HEK293 (cell line): Measurements from ENCODE around the gene PAN2.

ENCODE experiments used
- CTCF ChIA-PET: fragments of 350-600 bp; formaldehyde crosslinking; extraction: SDS; loops from one replicate; lab custom pipeline; 2021; ENCODE audit warnings: antibody characterized with exemption; lab: Yijun Ruan, JAX
- POLR2A ChIA-PET: fragments of 300-600 bp; formaldehyde crosslinking; extraction: SDS; loops from one replicate; lab custom pipeline; 2020; ENCODE audit warnings: antibody characterized with exemption, inconsistent platforms; lab: Yijun Ruan, JAX
- H3K27ac ChIP-seq: fragments of 200-500 bp; sonication (Bioruptor generic); 2 replicates; pipeline ENCODE4 v1.5.1; 2014; ENCODE audit warnings: low read depth, low read length, control low read depth, inconsistent platforms; ENCODE audit errors: extremely low read depth
- H3K36me3 ChIP-seq, 2 experiments: fragments of 200-500 bp in 1 of 2; sonication (Bioruptor generic) in 1 of 2; 1 replicate in 1 of 2; 2 replicates in 1 of 2; pipeline ENCODE4 v1.5.1; 2014 to 2017; ENCODE audit warnings: inconsistent platforms in 2 of 2, low read length in 2 of 2; ENCODE audit not compliant: control insufficient read depth in 2 of 2, insufficient read depth in 1 of 2
- H3K4me1 ChIP-seq: fragments of 200-500 bp; sonication (Bioruptor generic); 2 replicates; pipeline ENCODE4 v1.5.1; 2014; ENCODE audit warnings: mild to moderate bottlenecking, low read length, inconsistent platforms; ENCODE audit not compliant: control insufficient read depth, insufficient read depth
- H3K4me3 ChIP-seq: 2 replicates; pipeline ENCODE4 v1.5.1; 2011; ENCODE audit warnings: low read depth, mild to moderate bottlenecking, control low read depth, low read length, moderate library complexity
- H3K9me3 ChIP-seq: fragments of 200-500 bp; sonication (Bioruptor generic); 2 replicates; pipeline ENCODE4 v1.5.1; 2014; ENCODE audit warnings: low read depth, low read length, inconsistent platforms; ENCODE audit not compliant: control insufficient read depth, insufficient read depth
- BCL11A ChIP-seq: fragments of 450-650 bp; formaldehyde crosslinking; IDR thresholded peaks from 2 replicates; pipeline ENCODE4 v1.5.1; 2016; ENCODE audit warnings: low read depth, missing biosample characterization, missing genetic modification characterization
- GLI2 ChIP-seq: fragments of 450-650 bp; formaldehyde crosslinking; IDR thresholded peaks from 2 replicates; pipeline ENCODE4; 2017; ENCODE audit warnings: missing biosample characterization, missing genetic modification characterization, low read depth, borderline replicate concordance
- ZBTB7A ChIP-seq: fragments of 450-650 bp; formaldehyde crosslinking; IDR thresholded peaks from 2 replicates; pipeline ENCODE4 v1.5.1; 2016; ENCODE audit warnings: low read depth, missing biosample characterization, missing genetic modification characterization
- ZBTB8A ChIP-seq: fragments of 450-650 bp; formaldehyde crosslinking; IDR thresholded peaks from 2 replicates; pipeline ENCODE4 v1.5.1; 2016; ENCODE audit warnings: missing biosample characterization, missing genetic modification characterization
- ZNF112 ChIP-seq: fragments of 450-650 bp; formaldehyde crosslinking; IDR thresholded peaks from 2 replicates; pipeline ENCODE4 v1.5.0; 2017; ENCODE audit warnings: missing biosample characterization, missing genetic modification characterization
- ZNF121 ChIP-seq: fragments of 450-650 bp; formaldehyde crosslinking; IDR thresholded peaks from 2 replicates; pipeline ENCODE4 v1.5.1; 2016; ENCODE audit warnings: missing biosample characterization, missing genetic modification characterization
- ZNF132 ChIP-seq: fragments of 450-650 bp; formaldehyde crosslinking; IDR thresholded peaks from 2 replicates; pipeline ENCODE4 v1.5.1; 2017; ENCODE audit warnings: missing biosample characterization, missing genetic modification characterization, borderline replicate concordance
- ZNF138 ChIP-seq: fragments of 450-650 bp; formaldehyde crosslinking; IDR thresholded peaks from 2 replicates; pipeline ENCODE4 v1.5.1; 2016; ENCODE audit warnings: missing biosample characterization, missing genetic modification characterization, borderline replicate concordance
- ZNF16 ChIP-seq: fragments of 450-650 bp; formaldehyde crosslinking; IDR thresholded peaks from 2 replicates; pipeline ENCODE4 v1.5.1; 2016; ENCODE audit warnings: low read depth, missing biosample characterization, missing genetic modification characterization
- ZNF169 ChIP-seq: fragments of 450-650 bp; formaldehyde crosslinking; IDR thresholded peaks from 2 replicates; pipeline ENCODE4 v1.5.1; 2016; ENCODE audit warnings: missing biosample characterization, missing genetic modification characterization
- ZNF184 ChIP-seq: fragments of 450-650 bp; IDR thresholded peaks from 2 replicates; pipeline ENCODE4 v1.5.1; 2018; ENCODE audit warnings: missing biosample characterization, mild to moderate bottlenecking, missing genetic modification characterization
- ZNF211 ChIP-seq: fragments of 450-650 bp; formaldehyde crosslinking; IDR thresholded peaks from 2 replicates; pipeline ENCODE4 v1.5.1; 2016; ENCODE audit warnings: low read depth, missing biosample characterization, missing genetic modification characterization
- ZNF23 ChIP-seq: fragments of 450-650 bp; formaldehyde crosslinking; IDR thresholded peaks from 2 replicates; pipeline ENCODE4 v1.5.1; 2016; ENCODE audit warnings: missing biosample characterization, missing genetic modification characterization, borderline replicate concordance
- ZNF248 ChIP-seq: fragments of 450-650 bp; formaldehyde crosslinking; IDR thresholded peaks from 2 replicates; pipeline ENCODE4 v1.5.1; 2017; ENCODE audit warnings: missing biosample characterization, missing genetic modification characterization
- ZNF292 ChIP-seq: fragments of 450-650 bp; formaldehyde crosslinking; IDR thresholded peaks from 2 replicates; pipeline ENCODE4 v1.5.1; 2016; ENCODE audit warnings: low read depth, missing biosample characterization, missing genetic modification characterization, borderline replicate concordance
- ZNF311 ChIP-seq: fragments of 450-650 bp; formaldehyde crosslinking; IDR thresholded peaks from 2 replicates; pipeline ENCODE4 v1.5.1; 2017; ENCODE audit warnings: missing biosample characterization, missing genetic modification characterization, borderline replicate concordance
- ZNF391 ChIP-seq: fragments of 450-650 bp; formaldehyde crosslinking; IDR thresholded peaks from 2 replicates; pipeline ENCODE4 v1.5.1; 2016; ENCODE audit warnings: low read depth, missing biosample characterization, missing genetic modification characterization, borderline replicate concordance
- ZNF473 ChIP-seq: fragments of 450-650 bp; formaldehyde crosslinking; IDR thresholded peaks from 2 replicates; pipeline ENCODE4 v1.5.1; 2017; ENCODE audit warnings: missing biosample characterization, missing genetic modification characterization
- ZNF501 ChIP-seq: fragments of 450-650 bp; formaldehyde crosslinking; IDR thresholded peaks from 2 replicates; pipeline ENCODE4 v1.5.1; 2016; ENCODE audit warnings: missing biosample characterization, missing genetic modification characterization
- ZNF707 ChIP-seq: fragments of 450-650 bp; formaldehyde crosslinking; IDR thresholded peaks from 2 replicates; pipeline ENCODE4 v1.5.1; 2016; ENCODE audit warnings: missing biosample characterization, missing genetic modification characterization
- ZXDB ChIP-seq: fragments of 450-650 bp; formaldehyde crosslinking; IDR thresholded peaks from 2 replicates; pipeline ENCODE4 v1.5.1; 2016; ENCODE audit warnings: missing biosample characterization, missing genetic modification characterization
- TF ChIP-seq, protein P1 (sequence below): fragments of 450-650 bp; formaldehyde crosslinking; IDR thresholded peaks from 2 replicates; pipeline ENCODE4 v1.5.1; 2017; ENCODE audit warnings: missing biosample characterization, missing genetic modification characterization
- TF ChIP-seq, protein P2 (sequence below): fragments of 450-650 bp; formaldehyde crosslinking; IDR thresholded peaks from 2 replicates; pipeline ENCODE4 v1.5.1; 2016; ENCODE audit warnings: missing biosample characterization, missing genetic modification characterization
- TF ChIP-seq, protein P3 (sequence below): fragments of 450-650 bp; formaldehyde crosslinking; IDR thresholded peaks from 2 replicates; pipeline ENCODE4 v1.5.1; 2016; ENCODE audit warnings: missing biosample characterization, missing genetic modification characterization, low read depth
- TF ChIP-seq, protein P4 (sequence below): fragments of 450-650 bp; formaldehyde crosslinking; IDR thresholded peaks from 2 replicates; pipeline ENCODE4 v1.5.1; 2016; ENCODE audit warnings: missing biosample characterization, missing genetic modification characterization

Gene PAN2

GRCh38 chr12:56267443-56268071 is 66.2 kb downstream of the PAN2 start (continued):
- TF ChIP-seq ZNF311 (tag by site-specific recombination), result no peak

- H3K9me3 ChIP-seq, result no peaks in the 10 kb centered on the region
- peaks cover 5 to 32% of the 10 kb centered on the region in 2 experiments for H3K36me3 ChIP-seq
- POLR2A ChIA-PET, result interaction anchor here (0.6 to 2.9 kb wide), 14 partner anchors 9 to 370 kb away, joined by 3 to 26 read pairs (median 4); partner anchors contain the start of genes ANKRD52, CNPY2, RBMS2 and RNF41
- peak within 1 kb of the TSS; percentile 62; the same call in 1 of the 2 replicates for H3K27ac ChIP-seq
- no peaks in the 10 kb centered on the region; the same call in 1 of the 2 replicates for H3K4me1 ChIP-seq
- H3K4me3 ChIP-seq, result peak within 1 kb of the TSS; percentile 65
- CTCF ChIA-PET, result interaction anchor here (0.6 to 1.7 kb wide), 19 partner anchors 9 to 293 kb away, joined by 3 to 6 read pairs (median 3); partner anchors contain the start of genes ANKRD52 and RAB5B
- TF ChIP-seq ZNF211 (no peak), ZBTB7A (peak; percentile 74), GLI2 (tag by site-specific recombination) (no peak), ZNF391 (tag by site-specific recombination) (no peak; the same call in 1 of the 2 replicates), ZNF169 (tag by site-specific recombination) (no peak), ZNF707 (tag by site-specific recombination) (no peak), ZNF248 (tag by site-specific recombination) (no peak), ZNF121 (tag by site-specific recombination) (no peak), ZNF23 (tag by site-specific recombination) (no peak), ZNF473 (no peak), ZNF501 (tag by site-specific recombination) (peak; percentile 95), ZNF132 (no peak), ZNF184 (no peak), ZNF138 (no peak), ZNF112 (tag by site-specific recombination) (no peak), BCL11A (tag by site-specific recombination) (no peak), ZNF292 (tag by site-specific recombination) (no peak), ZNF16 (tag by site-specific recombination) (no peak), ZBTB8A (tag by site-specific recombination) (peak; percentile 80), ZXDB (tag by site-specific recombination) (peak; percentile 93)
- TF ChIP-seq, protein P1, sequence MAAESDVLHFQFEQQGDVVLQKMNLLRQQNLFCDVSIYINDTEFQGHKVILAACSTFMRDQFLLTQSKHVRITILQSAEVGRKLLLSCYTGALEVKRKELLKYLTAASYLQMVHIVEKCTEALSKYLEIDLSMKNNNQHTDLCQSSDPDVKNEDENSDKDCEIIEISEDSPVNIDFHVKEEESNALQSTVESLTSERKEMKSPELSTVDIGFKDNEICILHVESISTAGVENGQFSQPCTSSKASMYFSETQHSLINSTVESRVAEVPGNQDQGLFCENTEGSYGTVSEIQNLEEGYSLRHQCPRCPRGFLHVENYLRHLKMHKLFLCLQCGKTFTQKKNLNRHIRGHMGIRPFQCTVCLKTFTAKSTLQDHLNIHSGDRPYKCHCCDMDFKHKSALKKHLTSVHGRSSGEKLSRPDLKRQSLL (tag by site-specific recombination), result no peak
- TF ChIP-seq, protein P2, sequence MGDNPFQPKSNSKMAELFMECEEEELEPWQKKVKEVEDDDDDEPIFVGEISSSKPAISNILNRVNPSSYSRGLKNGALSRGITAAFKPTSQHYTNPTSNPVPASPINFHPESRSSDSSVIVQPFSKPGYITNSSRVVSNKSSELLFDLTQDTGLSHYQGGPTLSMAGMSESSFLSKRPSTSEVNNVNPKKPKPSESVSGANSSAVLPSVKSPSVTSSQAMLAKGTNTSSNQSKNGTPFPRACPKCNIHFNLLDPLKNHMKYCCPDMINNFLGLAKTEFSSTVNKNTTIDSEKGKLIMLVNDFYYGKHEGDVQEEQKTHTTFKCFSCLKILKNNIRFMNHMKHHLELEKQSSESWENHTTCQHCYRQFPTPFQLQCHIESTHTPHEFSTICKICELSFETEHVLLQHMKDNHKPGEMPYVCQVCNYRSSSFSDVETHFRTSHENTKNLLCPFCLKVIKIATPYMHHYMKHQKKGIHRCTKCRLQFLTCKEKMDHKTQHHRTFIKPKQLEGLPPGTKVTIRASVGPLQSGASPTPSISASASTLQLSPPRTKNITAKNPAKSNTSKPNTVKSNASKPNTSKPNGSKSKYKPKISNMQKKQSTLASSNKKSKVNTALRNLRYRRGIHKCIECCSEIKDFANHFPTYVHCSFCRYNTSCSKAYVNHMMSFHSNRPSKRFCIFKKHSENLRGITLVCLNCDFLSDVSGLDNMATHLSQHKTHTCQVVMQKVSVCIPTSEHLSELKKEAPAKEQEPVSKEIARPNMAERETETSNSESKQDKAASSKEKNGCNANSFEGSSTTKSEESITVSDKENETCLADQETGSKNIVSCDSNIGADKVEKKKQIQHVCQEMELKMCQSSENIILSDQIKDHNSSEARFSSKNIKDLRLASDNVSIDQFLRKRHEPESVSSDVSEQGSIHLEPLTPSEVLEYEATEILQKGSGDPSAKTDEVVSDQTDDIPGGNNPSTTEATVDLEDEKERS (tag by site-specific recombination), result no peak
- TF ChIP-seq, protein P3, sequence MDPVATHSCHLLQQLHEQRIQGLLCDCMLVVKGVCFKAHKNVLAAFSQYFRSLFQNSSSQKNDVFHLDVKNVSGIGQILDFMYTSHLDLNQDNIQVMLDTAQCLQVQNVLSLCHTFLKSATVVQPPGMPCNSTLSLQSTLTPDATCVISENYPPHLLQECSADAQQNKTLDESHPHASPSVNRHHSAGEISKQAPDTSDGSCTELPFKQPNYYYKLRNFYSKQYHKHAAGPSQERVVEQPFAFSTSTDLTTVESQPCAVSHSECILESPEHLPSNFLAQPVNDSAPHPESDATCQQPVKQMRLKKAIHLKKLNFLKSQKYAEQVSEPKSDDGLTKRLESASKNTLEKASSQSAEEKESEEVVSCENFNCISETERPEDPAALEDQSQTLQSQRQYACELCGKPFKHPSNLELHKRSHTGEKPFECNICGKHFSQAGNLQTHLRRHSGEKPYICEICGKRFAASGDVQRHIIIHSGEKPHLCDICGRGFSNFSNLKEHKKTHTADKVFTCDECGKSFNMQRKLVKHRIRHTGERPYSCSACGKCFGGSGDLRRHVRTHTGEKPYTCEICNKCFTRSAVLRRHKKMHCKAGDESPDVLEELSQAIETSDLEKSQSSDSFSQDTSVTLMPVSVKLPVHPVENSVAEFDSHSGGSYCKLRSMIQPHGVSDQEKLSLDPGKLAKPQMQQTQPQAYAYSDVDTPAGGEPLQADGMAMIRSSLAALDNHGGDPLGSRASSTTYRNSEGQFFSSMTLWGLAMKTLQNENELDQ, result no peak
- TF ChIP-seq, protein P4, sequence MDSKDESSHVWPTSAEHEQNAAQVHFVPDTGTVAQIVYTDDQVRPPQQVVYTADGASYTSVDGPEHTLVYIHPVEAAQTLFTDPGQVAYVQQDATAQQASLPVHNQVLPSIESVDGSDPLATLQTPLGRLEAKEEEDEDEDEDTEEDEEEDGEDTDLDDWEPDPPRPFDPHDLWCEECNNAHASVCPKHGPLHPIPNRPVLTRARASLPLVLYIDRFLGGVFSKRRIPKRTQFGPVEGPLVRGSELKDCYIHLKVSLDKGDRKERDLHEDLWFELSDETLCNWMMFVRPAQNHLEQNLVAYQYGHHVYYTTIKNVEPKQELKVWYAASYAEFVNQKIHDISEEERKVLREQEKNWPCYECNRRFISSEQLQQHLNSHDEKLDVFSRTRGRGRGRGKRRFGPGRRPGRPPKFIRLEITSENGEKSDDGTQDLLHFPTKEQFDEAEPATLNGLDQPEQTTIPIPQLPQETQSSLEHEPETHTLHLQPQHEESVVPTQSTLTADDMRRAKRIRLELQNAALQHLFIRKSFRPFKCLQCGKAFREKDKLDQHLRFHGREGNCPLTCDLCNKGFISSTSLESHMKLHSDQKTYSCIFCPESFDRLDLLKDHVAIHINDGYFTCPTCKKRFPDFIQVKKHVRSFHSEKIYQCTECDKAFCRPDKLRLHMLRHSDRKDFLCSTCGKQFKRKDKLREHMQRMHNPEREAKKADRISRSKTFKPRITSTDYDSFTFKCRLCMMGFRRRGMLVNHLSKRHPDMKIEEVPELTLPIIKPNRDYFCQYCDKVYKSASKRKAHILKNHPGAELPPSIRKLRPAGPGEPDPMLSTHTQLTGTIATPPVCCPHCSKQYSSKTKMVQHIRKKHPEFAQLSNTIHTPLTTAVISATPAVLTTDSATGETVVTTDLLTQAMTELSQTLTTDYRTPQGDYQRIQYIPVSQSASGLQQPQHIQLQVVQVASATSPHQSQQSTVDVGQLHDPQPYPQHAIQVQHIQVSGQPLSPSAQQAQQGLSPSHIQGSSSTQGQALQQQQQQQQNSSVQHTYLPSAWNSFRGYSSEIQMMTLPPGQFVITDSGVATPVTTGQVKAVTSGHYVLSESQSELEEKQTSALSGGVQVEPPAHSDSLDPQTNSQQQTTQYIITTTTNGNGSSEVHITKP (tag by site-specific recombination), result peak; percentile 92
Measured at GRCh38 chr12:56266693-56267442, 66.9 kb downstream of the PAN2 start, which contains the start of gene COQ10A. COQ10A (plus strand) TSS chr12:56266942; CDS start chr12:56267119, 177 bp downstream.
